HG03045 (cell line): ENCODE data around the gene MTPN.

Experiments
- ATAC-seq: cut with Tn5 transposase; IDR thresholded peaks from one replicate; pipeline ENCODE4 v1.9.1; 2021; ENCODE audit warnings: mild to moderate bottlenecking, moderate library complexity; ENCODE audit not compliant: unreplicated experiment

The MTPN gene

GRCh38 chr7:135959646-135960363 lies 17.4 kb downstream of the MTPN start:
- no peak for ATAC-seq

DNA sequence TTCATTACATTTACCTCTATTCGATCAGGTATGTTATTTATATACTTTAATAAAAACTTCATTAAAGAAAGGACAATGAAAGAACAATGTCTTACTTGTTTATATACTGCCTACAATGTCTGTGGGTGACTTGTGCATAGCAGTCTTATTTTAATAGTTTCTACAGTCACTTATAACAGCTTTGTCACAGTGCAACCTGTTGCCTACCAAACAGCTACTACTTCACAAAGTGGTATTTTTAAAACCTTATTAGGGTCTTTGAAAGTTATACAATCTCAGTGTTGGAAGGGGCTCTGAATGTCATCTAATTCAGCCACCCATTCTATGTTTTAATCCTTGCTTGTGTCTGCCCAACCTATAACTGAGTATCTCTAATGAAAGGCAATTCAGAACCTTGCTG lies 19.0 kb downstream of the MTPN start:
- no peak for ATAC-seq

- ATAC-seq, result no peak
These were observed 19.5 kb downstream of the MTPN start for GRCh38 chr7:135957627-135958026.

DNA sequence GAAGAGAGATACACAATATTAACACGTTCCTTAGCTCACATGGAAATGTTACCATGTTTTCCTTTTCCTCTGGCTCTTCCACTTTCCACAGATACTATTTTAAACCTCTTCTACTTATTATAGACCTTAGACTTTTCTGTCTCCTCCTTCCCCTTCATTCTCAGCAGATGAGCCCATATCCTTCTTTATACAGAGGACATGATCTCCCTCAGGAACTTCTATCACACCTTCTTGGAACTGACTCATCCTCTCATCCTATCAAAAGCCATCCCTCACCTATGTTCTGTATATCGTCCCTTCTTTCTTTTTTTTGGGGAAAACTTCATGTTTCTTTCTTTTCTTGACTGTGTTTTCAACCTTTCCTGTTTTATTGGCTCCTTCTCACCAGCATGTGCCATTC lies 20.8 kb downstream of the MTPN start:
- no peak for ATAC-seq

DNA sequence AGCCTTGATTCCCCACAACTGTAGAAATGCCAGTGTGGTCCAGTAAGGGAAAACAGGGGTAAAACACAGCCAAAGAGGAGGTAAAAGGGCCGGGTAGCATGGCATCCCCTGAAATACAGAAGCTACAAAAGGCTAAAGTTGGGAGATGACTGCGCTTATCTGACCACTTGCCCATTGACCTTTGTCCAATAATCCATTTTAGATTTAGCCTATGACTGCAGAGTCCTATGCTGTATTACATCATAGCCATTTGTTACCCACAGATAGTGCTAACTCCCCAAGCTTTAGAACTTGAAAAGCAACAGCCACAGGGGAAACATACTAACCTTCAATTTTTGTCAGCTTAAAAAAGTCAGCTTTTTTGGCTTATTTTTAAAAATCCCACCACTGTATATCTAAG lies 26.2 kb downstream of the MTPN start:
- ATAC-seq, result no peak

GRCh38 chr7:135950429-135950828 lies 26.7 kb downstream of the MTPN start:
- no peak for ATAC-seq

DNA sequence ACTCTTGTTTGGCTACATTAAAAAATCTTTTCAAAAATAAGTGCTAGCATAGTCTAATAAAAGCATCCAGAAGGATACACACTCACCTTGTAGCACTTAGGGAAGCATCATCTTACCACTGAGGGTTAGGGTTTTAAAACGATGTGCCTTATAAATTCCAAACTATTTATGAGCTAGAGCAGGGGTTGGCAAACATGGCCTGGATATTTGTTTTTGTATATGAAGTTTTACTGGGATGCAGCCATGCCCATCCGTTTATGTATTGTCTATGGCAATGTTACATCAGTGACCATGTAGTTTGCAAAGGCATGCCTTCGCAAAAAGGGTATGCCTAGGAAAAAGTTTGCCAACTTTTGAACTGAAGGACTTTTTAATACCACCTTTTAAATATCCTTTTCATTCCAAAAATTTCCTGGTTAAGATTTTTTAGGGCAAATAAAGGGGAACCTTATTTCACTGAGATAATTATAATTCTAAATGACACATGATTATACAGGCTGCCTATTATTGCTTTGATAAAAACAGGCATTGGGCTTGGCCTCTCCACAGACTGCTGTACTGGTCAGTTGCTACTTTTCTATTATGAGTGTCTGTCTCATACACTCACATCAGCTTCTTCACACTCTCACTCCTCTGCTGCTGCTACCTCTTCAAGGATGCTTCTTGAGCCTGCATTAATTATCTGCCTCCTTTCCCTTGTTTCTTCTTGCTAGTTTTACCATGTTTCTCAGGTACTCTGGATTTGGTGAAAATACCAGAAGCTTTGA lies 30.7 kb downstream of the MTPN start:
- ATAC-seq, result no peak

DNA sequence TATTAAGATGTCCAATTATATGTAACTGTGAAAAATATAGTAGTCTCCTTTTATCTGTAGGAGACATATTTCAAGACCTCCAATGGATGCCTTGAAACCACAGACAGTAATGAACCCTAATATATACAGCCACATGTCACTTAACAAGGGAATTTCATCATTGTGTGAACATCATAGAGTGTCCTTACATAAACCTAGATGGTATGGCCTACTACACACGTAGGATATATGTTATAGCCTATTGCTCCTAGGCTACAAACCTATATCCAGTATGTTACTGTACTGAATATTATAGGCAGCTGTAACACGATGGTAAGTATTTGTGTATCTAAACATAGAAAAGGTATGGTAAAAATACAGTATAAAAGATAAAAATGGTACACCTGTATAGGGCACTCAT lies 32.4 kb downstream of the MTPN start:
- no peak for ATAC-seq

DNA sequence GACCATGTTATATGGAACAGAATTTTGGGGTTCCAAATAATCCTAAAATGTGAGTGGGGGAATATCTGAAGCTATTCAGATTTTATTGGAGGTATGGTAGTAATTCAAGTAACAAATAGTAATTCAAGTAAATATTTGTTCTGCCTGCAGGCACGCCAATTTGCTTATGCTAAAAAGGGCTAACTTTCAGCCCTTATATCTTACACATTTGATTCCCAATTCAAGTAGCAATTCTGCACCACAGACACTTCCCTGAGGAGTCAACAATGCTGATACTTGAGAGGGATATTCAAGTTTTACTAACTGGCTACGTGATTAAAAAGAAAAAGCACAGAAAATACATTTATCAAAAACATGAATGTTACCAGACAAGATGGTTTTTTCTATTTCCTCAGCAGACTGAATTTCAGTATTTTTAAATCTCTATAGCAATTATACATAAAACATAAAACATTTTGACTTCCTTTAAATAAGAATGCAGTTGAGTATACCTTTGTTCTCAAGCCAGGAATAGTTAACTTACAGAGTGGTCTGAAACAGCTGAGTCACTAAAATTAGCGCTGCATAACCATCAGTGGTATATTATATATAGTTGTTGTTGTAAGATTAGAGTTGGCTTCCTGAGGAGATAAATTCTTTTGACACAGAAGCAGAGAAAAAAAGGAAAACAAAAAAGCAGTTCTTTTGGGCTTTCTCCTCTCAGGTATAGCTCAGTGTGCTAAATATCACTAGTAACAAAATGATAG lies 33.9 kb downstream of the MTPN start:
- ATAC-seq, result no peak

DNA sequence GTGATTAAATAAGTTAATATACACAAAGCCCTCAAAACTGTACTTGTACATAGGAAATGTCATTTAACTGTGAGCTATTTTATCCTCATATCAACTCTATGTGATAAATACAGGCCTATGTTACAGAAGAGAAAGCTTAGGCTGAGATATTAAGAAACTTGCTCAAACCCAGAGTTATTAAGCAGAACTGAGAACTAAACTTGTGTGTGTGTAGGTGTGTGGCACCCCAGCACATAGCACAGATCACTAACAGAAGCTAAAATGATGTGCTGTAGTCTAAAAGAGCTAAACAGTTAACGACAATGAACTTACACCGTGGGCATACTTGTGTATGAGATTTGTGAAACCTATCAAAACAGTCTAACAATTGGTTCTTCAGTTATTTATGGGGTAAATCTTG lies 34.5 kb downstream of the MTPN start:
- peak; percentile 86 for ATAC-seq

- ATAC-seq, result no peak
These were observed 36.8 kb downstream of the MTPN start for GRCh38 chr7:135940077-135941075.

- ATAC-seq, result no peak
These were observed 37.8 kb downstream of the MTPN start for GRCh38 chr7:135939261-135939812.

DNA sequence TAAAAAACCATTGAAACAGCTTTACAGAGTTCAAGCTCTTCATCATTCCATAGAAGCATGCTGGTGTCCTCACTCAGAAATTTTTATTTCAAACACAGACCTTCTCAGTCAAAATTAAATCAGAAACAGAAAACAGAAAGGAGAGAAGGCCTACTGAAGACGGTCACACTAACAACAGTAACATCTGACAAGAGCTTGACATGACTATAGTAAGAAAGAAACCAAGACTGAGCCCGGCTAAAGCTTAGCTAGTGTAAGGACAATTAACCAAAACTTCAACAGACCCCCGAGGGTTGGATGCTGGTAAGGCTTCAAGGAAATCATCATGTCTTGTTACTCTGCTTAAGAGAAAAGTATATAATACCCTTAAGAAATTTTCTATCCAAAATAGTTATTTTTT lies 38.6 kb downstream of the MTPN start:
- peak; percentile 68 for ATAC-seq

DNA sequence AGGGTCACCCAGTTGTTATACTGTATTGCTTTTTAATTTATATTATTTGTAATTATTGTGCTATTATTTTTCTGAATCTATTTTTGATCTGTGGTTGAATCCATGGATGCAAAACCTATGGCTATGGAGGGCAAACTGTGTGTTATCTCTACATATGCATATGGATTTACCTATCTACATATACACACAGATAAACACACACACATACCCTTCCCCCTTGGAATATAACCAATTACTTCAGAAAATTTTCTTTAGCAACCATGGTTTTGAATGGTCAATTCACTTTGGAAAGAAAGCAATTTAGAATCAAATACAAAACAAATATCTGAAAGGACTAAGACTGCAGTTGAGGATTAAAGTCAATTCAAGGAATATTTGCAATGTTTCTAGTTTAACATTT lies 39.1 kb downstream of the MTPN start:
- ATAC-seq, result no peak

DNA sequence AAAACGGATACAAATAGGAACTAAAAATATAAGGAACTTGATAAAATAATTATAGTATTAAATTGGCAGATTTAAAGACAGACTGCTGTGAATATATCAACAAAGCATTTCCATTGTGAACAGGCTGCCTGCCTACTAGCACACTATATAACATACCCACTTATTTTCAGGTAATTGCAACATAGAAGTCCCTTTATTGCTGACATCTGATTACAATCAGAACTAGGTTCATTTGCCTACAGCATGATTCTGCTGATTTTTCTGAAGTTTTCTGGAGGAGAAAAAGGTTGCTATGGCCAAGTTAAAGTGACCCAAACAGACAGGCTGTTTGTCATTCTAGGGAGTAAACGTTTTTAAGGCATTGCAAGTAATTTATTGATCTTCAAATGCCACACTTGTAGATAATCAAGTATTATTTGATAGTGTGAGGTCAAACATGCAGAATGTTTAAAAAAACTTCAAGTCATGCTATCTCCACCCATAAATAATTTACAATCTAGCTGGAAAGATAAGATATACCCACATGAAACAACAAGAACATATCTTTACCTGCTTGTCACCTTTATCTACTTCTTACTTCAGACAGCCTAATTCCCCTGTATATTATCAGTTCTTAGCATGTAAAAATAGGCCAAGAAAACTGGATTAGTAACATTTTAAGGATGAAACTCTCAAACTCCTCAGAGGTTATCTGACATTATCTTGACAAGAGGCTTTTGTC lies 40.5 kb downstream of the MTPN start:
- no peak for ATAC-seq

DNA sequence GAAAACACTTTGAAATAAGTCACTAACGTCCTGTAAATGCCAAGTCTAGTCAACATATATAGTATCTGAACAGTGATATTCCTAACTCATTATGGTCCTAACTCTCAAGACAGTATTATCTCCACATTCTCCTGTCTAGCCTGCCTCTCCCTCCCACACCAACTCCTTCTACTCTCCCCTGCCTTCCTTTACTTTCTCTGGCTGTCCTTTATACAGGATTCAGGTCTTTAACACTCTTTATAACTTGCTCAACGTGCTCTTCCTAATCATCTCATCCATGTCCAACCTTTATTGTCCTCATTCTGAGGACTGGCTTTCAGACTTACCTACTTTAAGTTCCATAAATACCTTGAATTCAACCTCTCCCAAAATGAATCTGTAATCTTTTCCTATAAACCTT lies 42.5 kb downstream of the MTPN start:
- ATAC-seq, result no peak

GRCh38 chr7:135933509-135934188 lies 43.5 kb downstream of the MTPN start:
- no peak for ATAC-seq

- no peak for ATAC-seq
These were observed 45.0 kb downstream of the MTPN start for GRCh38 chr7:135932131-135932530.
